Progenitor cell of endocrine pancreas (in vitro differentiated cells): Measurements from ENCODE around the gene ANAPC16. TPM values are rescaled to one million over a fixed set of nuclear protein-coding genes. Genes with fewer than 3 reads are reported as not detected.

Experiments
- DNase-seq: peaks from one replicate; pipeline ENCODE4 v3.0.0; 2021; ENCODE audit warnings: low spot score; ENCODE audit not compliant: unreplicated experiment
- H3K27ac Mint-ChIP-seq: 2 replicates; pipeline ENCODE4 v1.8.0; 2021; ENCODE audit warnings: mild to moderate bottlenecking, moderate library complexity, mixed read lengths
- H3K27me3 Mint-ChIP-seq: 2 replicates; pipeline ENCODE4 v1.8.0; 2021; ENCODE audit warnings: mixed read lengths
- H3K36me3 Mint-ChIP-seq: 2 replicates; pipeline ENCODE4 v1.8.0; 2022; ENCODE audit warnings: mixed read lengths; ENCODE audit not compliant: insufficient read depth
- H3K4me1 Mint-ChIP-seq: 2 replicates; pipeline ENCODE4 v1.8.0; 2021; ENCODE audit warnings: low read depth, mixed read lengths
- H3K4me3 Mint-ChIP-seq: 2 replicates; pipeline ENCODE4 v1.8.0; 2021; ENCODE audit warnings: low read depth, mild to moderate bottlenecking, moderate library complexity, mixed read lengths
- H3K9me3 Mint-ChIP-seq: 2 replicates; pipeline ENCODE4 v1.8.0; 2021; ENCODE audit warnings: low read depth, mixed read lengths
- CTCF ChIP-seq: fragments of 200-600 bp; sonication (generic); IDR thresholded peaks from one replicate; pipeline ENCODE4 v1.5.0; 2021; ENCODE audit warnings: antibody characterized with exemption, mild to moderate bottlenecking; ENCODE audit not compliant: unreplicated experiment
- total RNA-seq: library from RNA; stranded (reverse); gene quantifications from 2 replicates; pipeline ENCODE4 v1.2.1, GENCODE V29; 2021

The ANAPC16 gene
- total RNA-seq, 1 donor from 2014 or later, result 85.9 TPM

GRCh38 chr10:72260239-72260975 lies 44.6 kb downstream of the ANAPC16 start:
- Mint-ChIP-seq H3K4me1 (peaks cover 34% of the 10 kb centered on the region), H3K4me3 (peak overlapping the region; percentile 75), H3K27ac (peak overlapping the region; percentile 96), H3K27me3 (no peaks in the 10 kb centered on the region), H3K9me3 (no peaks in the 10 kb centered on the region), H3K36me3 (no peaks in the 10 kb centered on the region)
- DNase-seq, result peak; percentile 88
- TF ChIP-seq CTCF, result no peak

GRCh38 chr10:72260976-72261783 lies 45.4 kb downstream of the ANAPC16 start:
- no peak for TF ChIP-seq CTCF
- peak overlapping the region; percentile 75 for H3K4me3 Mint-ChIP-seq
- DNase-seq, result no peak
- H3K9me3 Mint-ChIP-seq, result no peaks in the 10 kb centered on the region
- H3K36me3 Mint-ChIP-seq, result no peaks in the 10 kb centered on the region
- peak overlapping the region; percentile 95 for H3K27ac Mint-ChIP-seq
- peaks cover 38% of the 10 kb centered on the region for H3K4me1 Mint-ChIP-seq
- no peaks in the 10 kb centered on the region for H3K27me3 Mint-ChIP-seq

- Mint-ChIP-seq H3K27me3 (no peaks in the 10 kb centered on the region), H3K9me3 (no peaks in the 10 kb centered on the region), H3K4me3 (peak overlapping the region; percentile 75), H3K36me3 (no peaks in the 10 kb centered on the region), H3K27ac (peak overlapping the region; percentile 95), H3K4me1 (peaks cover 36% of the 10 kb centered on the region)
- DNase-seq, result no peak
- TF ChIP-seq CTCF, result no peak
Measured at GRCh38 chr10:72261784-72262404, 46.1 kb downstream of the ANAPC16 start.

- H3K27me3 Mint-ChIP-seq, result no peaks in the 10 kb centered on the region
- no peaks in the 10 kb centered on the region for H3K36me3 Mint-ChIP-seq
- H3K4me3 Mint-ChIP-seq, result no peak overlapping the region
- no peak for TF ChIP-seq CTCF
- H3K9me3 Mint-ChIP-seq, result no peaks in the 10 kb centered on the region
- no peak for DNase-seq
- H3K4me1 Mint-ChIP-seq, result peaks cover 32% of the 10 kb centered on the region
- no peak overlapping the region for H3K27ac Mint-ChIP-seq
Measured at GRCh38 chr10:72263613-72264241, 47.9 kb downstream of the ANAPC16 start.

- Mint-ChIP-seq H3K27me3 (no peaks in the 10 kb centered on the region), H3K4me3 (no peak overlapping the region), H3K4me1 (peaks cover 28% of the 10 kb centered on the region), H3K9me3 (no peaks in the 10 kb centered on the region), H3K36me3 (no peaks in the 10 kb centered on the region), H3K27ac (no peak overlapping the region)
- TF ChIP-seq CTCF, result no peak
- no peak for DNase-seq
Measured at GRCh38 chr10:72264536-72264935, 48.7 kb downstream of the ANAPC16 start.
